Fibroblast of lung (primary cell): Measurements from ENCODE around the gene SLIT1. TPM values are rescaled to one million over a fixed set of nuclear protein-coding genes. Genes with fewer than 3 reads are reported as not detected.

ENCODE experiments used
- DNase-seq, 2 donors: peaks; one replicate each; pipeline versions ENCODE4 v3.0.0 to v3.0.0-alpha.2; 2010; ENCODE audit warnings: low read depth in 2 of 2
- H2AFZ ChIP-seq: 2 replicates; pipeline ENCODE4 v1.5.1; 2012; ENCODE audit warnings: low read length, control low read depth, inconsistent platforms
- H3K27ac ChIP-seq: 2 replicates; pipeline ENCODE4 v1.5.1; 2011; ENCODE audit warnings: low read length, control low read depth; ENCODE audit not compliant: insufficient read depth
- H3K27me3 ChIP-seq: 2 replicates; pipeline ENCODE4 v1.5.1; 2011; ENCODE audit warnings: mild to moderate bottlenecking, low read length; ENCODE audit not compliant: control insufficient read depth, insufficient read depth
- H3K36me3 ChIP-seq: 2 replicates; pipeline ENCODE4 v1.5.1; 2011; ENCODE audit warnings: low read length; ENCODE audit not compliant: control insufficient read depth, insufficient read depth
- H3K4me1 ChIP-seq: 2 replicates; pipeline ENCODE4 v1.5.1; 2011; ENCODE audit warnings: low read length; ENCODE audit not compliant: control insufficient read depth, insufficient read depth; ENCODE audit errors: extremely low read depth
- H3K4me2 ChIP-seq: 2 replicates; pipeline ENCODE4 v1.5.1; 2011; ENCODE audit warnings: low read length, control low read depth; ENCODE audit not compliant: insufficient read depth; ENCODE audit errors: extremely low read depth
- H3K4me3 ChIP-seq, 4 experiments: fragments of 200-600 bp in 1 of 4; sonication (generic) in 1 of 4; replicated peaks in 1 of 4; 2 replicates each; pipeline ENCODE4 v1.5.1; 2011 to 2016; ENCODE audit warnings: low read length in 4 of 4, low read depth in 3 of 4, mild to moderate bottlenecking in 3 of 4, control low read depth in 2 of 4, inconsistent platforms in 1 of 4, mixed read lengths in 1 of 4; ENCODE audit not compliant: insufficient read depth in 1 of 4; ENCODE audit errors: control extremely low read depth in 1 of 4
- H3K79me2 ChIP-seq: 2 replicates; pipeline ENCODE4 v1.5.1; 2012; ENCODE audit warnings: mild to moderate bottlenecking, low read length, inconsistent platforms; ENCODE audit not compliant: control insufficient read depth, insufficient read depth
- H3K9ac ChIP-seq: 2 replicates; pipeline ENCODE4 v1.5.1; 2011; ENCODE audit warnings: mild to moderate bottlenecking, low read length, control low read depth; ENCODE audit not compliant: insufficient read depth
- H3K9me3 ChIP-seq: 2 replicates; pipeline ENCODE4 v1.5.1; 2012; ENCODE audit warnings: low read depth, low read length; ENCODE audit not compliant: control insufficient read depth, insufficient read depth
- H4K20me1 ChIP-seq: 2 replicates; pipeline ENCODE4 v1.5.1; 2011; ENCODE audit warnings: low read length; ENCODE audit not compliant: control insufficient read depth, insufficient read depth; ENCODE audit errors: extremely low read depth
- EZH2 ChIP-seq: IDR thresholded peaks from 2 replicates; pipeline ENCODE4 v1.5.1; 2012; ENCODE audit warnings: low read length, control low read depth, mild to moderate bottlenecking; ENCODE audit errors: missing control alignments
- polyA plus RNA-seq, 2 donors: library from polyadenylated mRNA; depleted of rRNA in 1 of 2; stranded (reverse) in 1 of 2; unstranded in 1 of 2; fragments of >200 nt; gene quantifications; 2 replicates each; pipeline ENCODE4 v1.2.1, GENCODE V29; 2011 to 2012; ENCODE audit warnings: missing spikeins in 1 of 2
- total RNA-seq: library from RNA; depleted of rRNA; stranded (reverse); fragments of >200 nt; gene quantifications from 2 replicates; pipeline ENCODE4 v1.2.1, GENCODE V29; 2014
- TF ChIP-seq, protein P1 (sequence below), 2 donors: IDR thresholded peaks in 1 of 2; conservative IDR thresholded peaks in 1 of 2; 1 replicate in 1 of 2; 2 replicates in 1 of 2; pipeline ENCODE4 v1.5.1; 2011 to 2012; ENCODE audit warnings: low read length in 2 of 2, control low read depth in 1 of 2, inconsistent platforms in 1 of 2, low read depth in 1 of 2, mild to moderate bottlenecking in 1 of 2

The SLIT1 gene
- total and polyA plus RNA-seq, 2 donors (not counting 1 experiment from before 2014, with no cell fraction given), result 0.02 to 0.17 TPM

DNA sequence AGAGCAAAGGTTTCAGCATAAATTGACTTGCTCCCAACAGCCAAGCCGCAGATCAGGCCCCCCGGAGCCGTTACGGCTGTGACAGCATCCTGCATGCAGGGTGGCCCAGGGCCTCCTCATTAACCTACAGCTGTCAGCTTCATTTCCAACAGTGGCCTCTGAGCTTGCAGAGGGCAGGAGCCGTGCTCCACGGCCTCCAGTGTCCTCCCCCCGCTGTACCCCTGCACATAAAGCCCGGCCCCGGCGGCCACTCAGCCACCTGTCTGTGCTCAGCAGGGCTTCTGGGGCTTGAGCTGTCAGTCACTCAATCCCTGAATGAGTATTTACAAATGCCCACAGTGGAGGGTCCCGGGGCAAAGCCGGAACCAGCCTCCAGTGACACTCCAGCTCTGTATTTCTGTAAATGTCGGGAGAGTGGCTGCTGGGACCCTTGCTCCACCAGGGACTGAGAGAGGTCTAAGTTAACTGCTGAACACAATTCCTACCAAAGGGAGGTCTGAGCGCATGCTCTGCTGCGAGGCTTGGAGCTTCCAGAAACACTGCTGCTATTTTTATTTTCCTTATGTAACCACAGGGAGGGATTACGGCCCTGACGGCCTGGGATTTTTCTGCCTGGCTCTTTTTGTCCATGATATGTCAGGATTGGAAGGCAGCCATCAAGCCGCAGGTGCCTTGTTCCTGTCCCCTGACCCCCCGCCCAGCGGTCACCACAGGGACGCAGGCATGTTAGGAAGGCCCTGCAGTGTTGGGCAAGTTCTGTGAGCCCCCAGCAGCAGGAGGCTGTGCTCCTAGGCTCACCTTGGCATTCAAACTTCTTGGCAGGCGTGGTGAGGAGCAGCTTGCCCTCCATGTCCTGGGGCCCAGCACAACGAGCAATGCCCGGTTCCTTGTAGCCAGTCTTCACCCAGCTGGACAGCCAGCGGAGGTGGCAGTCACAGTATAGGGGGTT, 165.0 kb downstream of the SLIT1 start:
- H3K9ac ChIP-seq, result no peak overlapping the region
- TF ChIP-seq, protein P1, sequence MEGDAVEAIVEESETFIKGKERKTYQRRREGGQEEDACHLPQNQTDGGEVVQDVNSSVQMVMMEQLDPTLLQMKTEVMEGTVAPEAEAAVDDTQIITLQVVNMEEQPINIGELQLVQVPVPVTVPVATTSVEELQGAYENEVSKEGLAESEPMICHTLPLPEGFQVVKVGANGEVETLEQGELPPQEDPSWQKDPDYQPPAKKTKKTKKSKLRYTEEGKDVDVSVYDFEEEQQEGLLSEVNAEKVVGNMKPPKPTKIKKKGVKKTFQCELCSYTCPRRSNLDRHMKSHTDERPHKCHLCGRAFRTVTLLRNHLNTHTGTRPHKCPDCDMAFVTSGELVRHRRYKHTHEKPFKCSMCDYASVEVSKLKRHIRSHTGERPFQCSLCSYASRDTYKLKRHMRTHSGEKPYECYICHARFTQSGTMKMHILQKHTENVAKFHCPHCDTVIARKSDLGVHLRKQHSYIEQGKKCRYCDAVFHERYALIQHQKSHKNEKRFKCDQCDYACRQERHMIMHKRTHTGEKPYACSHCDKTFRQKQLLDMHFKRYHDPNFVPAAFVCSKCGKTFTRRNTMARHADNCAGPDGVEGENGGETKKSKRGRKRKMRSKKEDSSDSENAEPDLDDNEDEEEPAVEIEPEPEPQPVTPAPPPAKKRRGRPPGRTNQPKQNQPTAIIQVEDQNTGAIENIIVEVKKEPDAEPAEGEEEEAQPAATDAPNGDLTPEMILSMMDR (conservative IDR thresholded peaks at IDR 0.05 in 1 of 2, IDR thresholded peaks at IDR 0.05 in 1 of 2; ENCODE audit: low read depth in 1 of 2, low read length in 2 of 2), result no peak
- H2AFZ ChIP-seq, result no peak overlapping the region
- DNase-seq, result no peak
- no peaks in the 10 kb centered on the region for H3K27me3 ChIP-seq
- no peak overlapping the region for H3K4me2 ChIP-seq
- H3K79me2 ChIP-seq, result no peaks in the 10 kb centered on the region
- H3K27ac ChIP-seq, result no peak overlapping the region
- no peaks in the 10 kb centered on the region for H4K20me1 ChIP-seq
- no peak overlapping the region for H3K4me3 ChIP-seq
- no peaks in the 10 kb centered on the region for H3K9me3 ChIP-seq
- no peaks in the 10 kb centered on the region for H3K36me3 ChIP-seq
- peaks cover 5% of the 10 kb centered on the region for H3K4me1 ChIP-seq

- no peaks in the 10 kb centered on the region for H4K20me1 ChIP-seq
- no peaks in the 10 kb centered on the region for H3K36me3 ChIP-seq
- H3K79me2 ChIP-seq, result no peaks in the 10 kb centered on the region
- H3K9me3 ChIP-seq, result no peaks in the 10 kb centered on the region
- H3K4me2 ChIP-seq, result no peak overlapping the region
- H3K27ac ChIP-seq, result no peak overlapping the region
- TF ChIP-seq, protein P1 (conservative IDR thresholded peaks at IDR 0.05 in 1 of 2, IDR thresholded peaks at IDR 0.05 in 1 of 2; ENCODE audit: low read depth in 1 of 2, low read length in 2 of 2), result no peak
- peaks cover 5% of the 10 kb centered on the region for H3K4me1 ChIP-seq
- no peaks in the 10 kb centered on the region for H3K27me3 ChIP-seq
- DNase-seq, result no peak
- H3K9ac ChIP-seq, result no peak overlapping the region
- H2AFZ ChIP-seq, result no peak overlapping the region
- no peak overlapping the region for H3K4me3 ChIP-seq
These were observed 166.4 kb downstream of the SLIT1 start for GRCh38 chr10:97019213-97019844.

DNA sequence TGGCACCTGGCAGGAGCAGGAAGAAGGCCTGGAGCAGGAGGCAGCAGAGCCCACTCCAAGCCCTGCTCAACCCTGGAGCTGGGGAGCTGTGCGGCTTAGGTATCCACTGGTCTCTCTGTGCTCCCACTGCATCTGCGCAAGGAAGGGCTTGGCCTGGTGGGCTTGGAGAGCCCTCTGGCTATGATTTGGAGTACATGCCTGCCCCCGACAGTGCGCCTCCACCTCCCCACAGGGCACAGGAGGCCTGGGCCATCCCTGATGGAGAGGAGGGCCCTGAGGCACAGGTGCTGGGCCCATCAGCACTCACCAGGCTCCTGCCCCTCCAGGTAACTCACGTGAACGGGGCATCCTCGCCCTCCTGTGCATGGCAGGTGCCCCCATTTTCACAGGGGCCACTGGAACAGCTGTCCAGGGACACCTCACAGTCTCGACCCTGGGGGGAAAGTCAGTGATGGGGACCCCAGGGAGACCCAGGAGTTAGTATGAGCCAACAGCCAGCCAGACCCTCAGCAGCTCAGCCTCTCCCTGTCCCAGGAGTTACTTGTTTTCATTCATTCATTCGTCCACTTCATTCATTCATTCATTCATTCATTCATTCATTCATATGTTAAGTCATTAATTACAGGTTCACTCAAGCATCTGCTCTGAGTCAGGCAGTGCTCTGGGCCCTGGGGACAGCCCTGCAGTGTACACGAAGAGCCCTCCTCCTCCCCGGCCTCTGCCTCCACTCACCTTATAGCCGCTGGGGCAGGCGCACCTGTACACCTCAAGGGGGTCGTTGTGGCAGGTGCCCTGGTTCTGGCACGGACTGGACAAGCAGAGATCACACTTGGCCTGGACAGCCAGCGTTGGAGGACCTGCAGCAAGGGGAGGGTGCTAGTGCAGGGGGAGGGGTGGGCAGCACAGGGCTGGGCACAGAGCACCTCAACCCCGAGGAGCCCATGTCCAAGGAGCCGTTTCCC, 167.2 kb downstream of the SLIT1 start:
- peaks cover 3% of the 10 kb centered on the region for H3K4me1 ChIP-seq
- no peaks in the 10 kb centered on the region for H4K20me1 ChIP-seq
- H2AFZ ChIP-seq, result no peak overlapping the region
- H3K36me3 ChIP-seq, result no peaks in the 10 kb centered on the region
- H3K4me3 ChIP-seq, result no peak overlapping the region
- DNase-seq, result no peak
- no peaks in the 10 kb centered on the region for H3K79me2 ChIP-seq
- TF ChIP-seq, protein P1 (conservative IDR thresholded peaks at IDR 0.05 in 1 of 2, IDR thresholded peaks at IDR 0.05 in 1 of 2; ENCODE audit: low read depth in 1 of 2, low read length in 2 of 2), result no peak
- TF ChIP-seq EZH2, result no peak
- no peak overlapping the region for H3K27ac ChIP-seq
- H3K9me3 ChIP-seq, result no peaks in the 10 kb centered on the region
- H3K4me2 ChIP-seq, result no peak overlapping the region
- no peaks in the 10 kb centered on the region for H3K27me3 ChIP-seq
- no peak overlapping the region for H3K9ac ChIP-seq
